Suprapubic skin (tissue), 4 donors: ENCODE measurements around the gene SASH1.

Source experiments
- POLR2A ChIP-seq, 2 donors: fragments of 450-650 bp; IDR thresholded peaks; one replicate each; pipeline ENCODE4 v1.6.1; 2017; ENCODE audit warnings: antibody characterized with exemption in 2 of 2, mild to moderate bottlenecking in 2 of 2, moderate library complexity in 2 of 2
- POLR2AphosphoS5 ChIP-seq, 3 donors: sonication (generic); formaldehyde crosslinking; IDR thresholded peaks; one replicate each; pipeline ENCODE4 v1.6.1; 2017; ENCODE audit warnings: antibody characterized with exemption in 3 of 3
- TF ChIP-seq, protein P1 (sequence below), 2 donors: fragments of 200-600 bp in 1 of 2; fragments of 450-650 bp in 1 of 2; sonication (generic) in 1 of 2; IDR thresholded peaks; one replicate each; pipeline ENCODE4 v1.5.1; 2016 to 2019; ENCODE audit warnings: antibody characterized with exemption in 2 of 2, mild to moderate bottlenecking in 1 of 2, moderate library complexity in 1 of 2

DNA sequence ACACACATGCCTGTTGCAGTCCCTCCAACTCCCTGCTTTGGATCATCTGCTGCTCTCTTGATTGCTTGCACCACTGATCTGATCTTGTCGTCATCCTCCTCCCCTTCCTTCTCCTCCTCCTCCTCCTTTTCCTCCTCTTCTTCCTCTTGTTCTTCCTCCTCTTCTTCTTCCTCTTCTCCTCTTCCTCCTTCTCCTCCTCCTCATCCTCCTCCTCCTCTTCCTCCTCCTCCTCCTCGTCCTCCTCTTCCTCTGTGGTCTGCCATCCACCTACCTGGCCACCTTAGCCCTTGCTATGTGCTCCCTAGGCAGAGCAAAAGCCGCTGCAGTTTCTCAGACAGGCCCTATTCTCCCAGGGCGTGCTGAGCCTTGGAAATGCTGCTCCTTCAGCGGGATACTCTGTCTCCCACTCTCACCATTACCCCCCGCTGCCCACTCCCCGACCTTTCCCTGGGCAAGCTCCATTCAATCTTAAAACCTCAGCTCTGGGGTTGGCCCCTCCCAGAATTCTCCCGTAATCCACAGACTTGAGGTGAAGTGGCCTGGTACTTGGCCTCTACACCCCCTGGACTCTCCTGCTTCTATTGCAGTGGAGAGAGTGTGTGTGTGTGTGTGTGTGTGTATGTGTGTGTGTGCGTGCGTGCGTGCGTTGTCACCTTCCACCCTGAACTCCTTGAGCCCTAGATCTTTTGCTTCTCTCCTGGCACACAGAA is 105.0 kb downstream of the SASH1 start:
- TF ChIP-seq, protein P1, sequence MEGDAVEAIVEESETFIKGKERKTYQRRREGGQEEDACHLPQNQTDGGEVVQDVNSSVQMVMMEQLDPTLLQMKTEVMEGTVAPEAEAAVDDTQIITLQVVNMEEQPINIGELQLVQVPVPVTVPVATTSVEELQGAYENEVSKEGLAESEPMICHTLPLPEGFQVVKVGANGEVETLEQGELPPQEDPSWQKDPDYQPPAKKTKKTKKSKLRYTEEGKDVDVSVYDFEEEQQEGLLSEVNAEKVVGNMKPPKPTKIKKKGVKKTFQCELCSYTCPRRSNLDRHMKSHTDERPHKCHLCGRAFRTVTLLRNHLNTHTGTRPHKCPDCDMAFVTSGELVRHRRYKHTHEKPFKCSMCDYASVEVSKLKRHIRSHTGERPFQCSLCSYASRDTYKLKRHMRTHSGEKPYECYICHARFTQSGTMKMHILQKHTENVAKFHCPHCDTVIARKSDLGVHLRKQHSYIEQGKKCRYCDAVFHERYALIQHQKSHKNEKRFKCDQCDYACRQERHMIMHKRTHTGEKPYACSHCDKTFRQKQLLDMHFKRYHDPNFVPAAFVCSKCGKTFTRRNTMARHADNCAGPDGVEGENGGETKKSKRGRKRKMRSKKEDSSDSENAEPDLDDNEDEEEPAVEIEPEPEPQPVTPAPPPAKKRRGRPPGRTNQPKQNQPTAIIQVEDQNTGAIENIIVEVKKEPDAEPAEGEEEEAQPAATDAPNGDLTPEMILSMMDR (IDR thresholded peaks at IDR 0.05) = no peak
- TF ChIP-seq POLR2A (IDR thresholded peaks at IDR 0.05) (no peak), POLR2AphosphoS5 (IDR thresholded peaks at IDR 0.05) (no peak)
